Type B pancreatic cell (in vitro differentiated cells): ENCODE results near the gene MAGIX. TPM values are rescaled to one million over a fixed set of nuclear protein-coding genes. Genes with fewer than 3 reads are reported as not detected.
"Not testable (repeated sequence)": the region's sequence is repeated elsewhere in the genome, so short reads cannot be mapped to it uniquely, and the experiment has no call there.

Experiments used
- DNase-seq: peaks from one replicate; pipeline ENCODE4 v3.0.0; 2021; ENCODE audit warnings: mixed read lengths; ENCODE audit not compliant: unreplicated experiment; ENCODE audit errors: extremely low spot score
- H3K27ac Mint-ChIP-seq: 2 replicates; pipeline ENCODE4 v1.8.0; 2021; ENCODE audit warnings: mild to moderate bottlenecking, mixed read lengths
- H3K27me3 Mint-ChIP-seq: 2 replicates; pipeline ENCODE4 v1.8.0; 2021; ENCODE audit warnings: mixed read lengths
- H3K36me3 Mint-ChIP-seq: 2 replicates; pipeline ENCODE4 v1.8.0; 2021; ENCODE audit warnings: mixed read lengths
- H3K4me1 Mint-ChIP-seq: one replicate; pipeline ENCODE4 v1.8.0; 2021; ENCODE audit warnings: mixed read lengths; ENCODE audit not compliant: unreplicated experiment
- H3K4me3 Mint-ChIP-seq: 2 replicates; pipeline ENCODE4 v1.8.0; 2021; ENCODE audit warnings: mild to moderate bottlenecking, mixed read lengths
- H3K9me3 Mint-ChIP-seq: 2 replicates; pipeline ENCODE4 v1.8.0; 2021; ENCODE audit warnings: mixed read lengths
- CTCF ChIP-seq: fragments of 200-600 bp; sonication (generic); conservative IDR thresholded peaks from 2 replicates; pipeline ENCODE4 v1.5.0; 2021; ENCODE audit warnings: antibody characterized with exemption, mild to moderate bottlenecking
- long read RNA-seq: library from polyadenylated mRNA; unstranded; transcript quantifications from one replicate; pipeline ENCODE4 v2.0.0, GENCODE V29; 2020
- total RNA-seq: library from RNA; stranded (reverse); gene quantifications from 2 replicates; pipeline ENCODE4 v1.2.1, GENCODE V29; 2021; ENCODE audit warnings: low replicate concordance

Gene MAGIX
- 4.8 and 7.0 TPM in 2 replicates for total RNA-seq
- long read RNA-seq, partial matches to known transcripts, result 0 of 1 reads
- long read RNA-seq, other reads (novel, unspliced or antisense), result 0 of 1 reads

GRCh38 chrX:49162620-49163019 lies at the start of gene MAGIX:
Gene MAGIX, plus strand, starts transcription at chrX:49162758. Its CDS starts 132 bp downstream, at chrX:49162890.
- Mint-ChIP-seq H3K27me3 (no peaks in the 10 kb centered on the region), H3K27ac (peak within 1 kb of the TSS; percentile 65), H3K4me1 (no peaks in the 10 kb centered on the region), H3K4me3 (peak within 1 kb of the TSS; percentile 84), H3K9me3 (peaks cover 5% of the 10 kb centered on the region), H3K36me3 (no peaks in the 10 kb centered on the region)
- no peak for TF ChIP-seq CTCF
- no peak for DNase-seq

GRCh38 chrX:49116076-49116475 lies 46.5 kb upstream of the MAGIX start:
- H3K9me3 Mint-ChIP-seq, result no peaks in the 10 kb centered on the region
- no peaks in the 10 kb centered on the region for H3K4me1 Mint-ChIP-seq
- TF ChIP-seq CTCF, result no peak
- H3K27me3 Mint-ChIP-seq, result no peaks in the 10 kb centered on the region
- H3K4me3 Mint-ChIP-seq, result no peak overlapping the region
- DNase-seq, result no peak
- peaks cover 13% of the 10 kb centered on the region for H3K36me3 Mint-ChIP-seq
- no peak overlapping the region for H3K27ac Mint-ChIP-seq

GRCh38 chrX:49116716-49117115 lies 45.8 kb upstream of the MAGIX start:
- Mint-ChIP-seq H3K27me3 (no peaks in the 10 kb centered on the region), H3K9me3 (no peaks in the 10 kb centered on the region), H3K27ac (no peak overlapping the region), H3K4me3 (no peak overlapping the region), H3K4me1 (no peaks in the 10 kb centered on the region), H3K36me3 (peaks cover 13% of the 10 kb centered on the region)
- DNase-seq, result no peak
- TF ChIP-seq CTCF, result no peak

GRCh38 chrX:49117581-49117980 lies 45.0 kb upstream of the MAGIX start:
- Mint-ChIP-seq H3K36me3 (peaks cover 8% of the 10 kb centered on the region), H3K4me1 (no peaks in the 10 kb centered on the region), H3K27ac (no peak overlapping the region), H3K9me3 (no peaks in the 10 kb centered on the region), H3K27me3 (no peaks in the 10 kb centered on the region), H3K4me3 (no peak overlapping the region)
- no peak for DNase-seq
- no peak for TF ChIP-seq CTCF

- no peak for DNase-seq
- Mint-ChIP-seq H3K36me3 (peaks cover 16% of the 10 kb centered on the region), H3K4me3 (peak overlapping the region; percentile 52), H3K27ac (peak overlapping the region; percentile 17), H3K4me1 (peaks cover 9% of the 10 kb centered on the region), H3K27me3 (no peaks in the 10 kb centered on the region), H3K9me3 (no peaks in the 10 kb centered on the region)
- no peak for TF ChIP-seq CTCF
Measured at GRCh38 chrX:49120091-49120490, 42.5 kb upstream of the MAGIX start.

GRCh38 chrX:49122499-49122898 lies 40.1 kb upstream of the MAGIX start:
- DNase-seq, result no peak
- Mint-ChIP-seq H3K36me3 (peaks cover 12% of the 10 kb centered on the region), H3K27me3 (no peaks in the 10 kb centered on the region), H3K27ac (no peak overlapping the region), H3K4me1 (peaks cover 9% of the 10 kb centered on the region), H3K4me3 (peak overlapping the region; percentile 97), H3K9me3 (no peaks in the 10 kb centered on the region)
- no peak for TF ChIP-seq CTCF

- not testable (repeated sequence) for H3K4me1 Mint-ChIP-seq, H3K36me3 Mint-ChIP-seq, H3K9me3 Mint-ChIP-seq, H3K27me3 Mint-ChIP-seq, H3K27ac Mint-ChIP-seq, H3K4me3 Mint-ChIP-seq, DNase-seq
Measured at GRCh38 chrX:49127742-49128258, 34.8 kb upstream of the MAGIX start.
